GM23248 (cell line): ENCODE results near the gene GALNT12.

Experiments
- EZH2 ChIP-seq: fragments of 200-600 bp; sonication (generic); IDR thresholded peaks from 2 replicates; pipeline ENCODE4 v1.6.1; 2018; ENCODE audit warnings: antibody characterized with exemption, mild to moderate bottlenecking; ENCODE audit not compliant: insufficient read depth, poor library complexity, severe bottlenecking
- EZH2phosphoT487 ChIP-seq: fragments of 200-600 bp; sonication (generic); IDR thresholded peaks from 2 replicates; pipeline ENCODE4 v1.6.1; 2018; ENCODE audit warnings: antibody characterized with exemption, moderate library complexity, mild to moderate bottlenecking, low read depth; ENCODE audit not compliant: insufficient read depth

DNA sequence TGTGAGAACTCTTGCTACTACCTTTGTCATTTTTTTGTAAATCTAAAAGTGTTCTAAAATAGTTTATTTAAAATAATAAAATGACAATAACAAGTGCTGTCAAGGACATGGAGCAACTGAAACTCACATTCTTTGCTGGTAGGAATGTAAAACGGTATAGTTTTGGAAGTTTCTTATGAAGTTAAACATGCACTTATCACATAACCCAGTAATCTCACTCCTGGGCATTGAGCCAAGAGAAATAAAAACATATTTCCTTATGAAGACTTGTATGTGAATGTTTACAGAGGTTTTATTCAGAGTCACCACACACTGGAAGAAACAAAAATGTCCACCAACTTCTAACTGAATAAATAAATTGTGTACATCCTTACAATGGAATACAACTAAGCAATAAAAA, 90.3 kb downstream of the GALNT12 start:
- no peak for TF ChIP-seq EZH2
- TF ChIP-seq EZH2phosphoT487, result no peak
